ENCODE data around the gene DPH2. TPM values are rescaled to one million over a fixed set of nuclear protein-coding genes. Genes with fewer than 3 reads are reported as not detected.

Gene DPH2
- total RNA-seq, 2 experiments from 2014 or later = 28.6 to 42.1 TPM

- peaks cover 56% of the 10 kb centered on the region for H3K36me3 ChIP-seq (ENCODE audit: insufficient read depth, low read length)
- peak overlapping the region; percentile 94 for H3K4me3 ChIP-seq (ENCODE audit: low read depth, low read length, poor library complexity, severe bottlenecking)
- H3K79me2 ChIP-seq (ENCODE audit: insufficient read depth, low read depth, low read length) = no peaks in the 10 kb centered on the region; the same call in 1 of the 2 replicates
- TF ChIP-seq, protein P1, sequence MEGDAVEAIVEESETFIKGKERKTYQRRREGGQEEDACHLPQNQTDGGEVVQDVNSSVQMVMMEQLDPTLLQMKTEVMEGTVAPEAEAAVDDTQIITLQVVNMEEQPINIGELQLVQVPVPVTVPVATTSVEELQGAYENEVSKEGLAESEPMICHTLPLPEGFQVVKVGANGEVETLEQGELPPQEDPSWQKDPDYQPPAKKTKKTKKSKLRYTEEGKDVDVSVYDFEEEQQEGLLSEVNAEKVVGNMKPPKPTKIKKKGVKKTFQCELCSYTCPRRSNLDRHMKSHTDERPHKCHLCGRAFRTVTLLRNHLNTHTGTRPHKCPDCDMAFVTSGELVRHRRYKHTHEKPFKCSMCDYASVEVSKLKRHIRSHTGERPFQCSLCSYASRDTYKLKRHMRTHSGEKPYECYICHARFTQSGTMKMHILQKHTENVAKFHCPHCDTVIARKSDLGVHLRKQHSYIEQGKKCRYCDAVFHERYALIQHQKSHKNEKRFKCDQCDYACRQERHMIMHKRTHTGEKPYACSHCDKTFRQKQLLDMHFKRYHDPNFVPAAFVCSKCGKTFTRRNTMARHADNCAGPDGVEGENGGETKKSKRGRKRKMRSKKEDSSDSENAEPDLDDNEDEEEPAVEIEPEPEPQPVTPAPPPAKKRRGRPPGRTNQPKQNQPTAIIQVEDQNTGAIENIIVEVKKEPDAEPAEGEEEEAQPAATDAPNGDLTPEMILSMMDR (conservative IDR thresholded peaks at IDR 0.05; ENCODE audit: low read length) = 0 out of 2 replicates have a peak, but pooled peaks have one; percentile 26
- TF ChIP-seq EZH2phosphoT487 (IDR thresholded peaks at IDR 0.05; ENCODE audit: borderline replicate concordance, low read depth, low read length) = no peak
- BruUV-seq (replicated peaks) = no TSS peak
- no peak overlapping the region for H2AFZ ChIP-seq (ENCODE audit: low read length)
- intact Hi-C loops (cut with micrococcal nuclease; ENCODE audit: unreplicated experiment) = no loop called here
- peak overlapping the region; percentile 90 for H3K4me2 ChIP-seq (ENCODE audit: low read length)
- DNase-seq (ENCODE audit: low spot score) = no peak
- ChIA-PET POLR2A (no interaction called here), CTCF (ENCODE audit: unreplicated experiment) (interaction anchor here (1.1 to 1.4 kb wide), 2 partner anchors 16 to 41 kb away, joined by 3 read pairs; no protein-coding TSS in a partner anchor)
- peak overlapping the region; percentile 46 for H3K27ac ChIP-seq (ENCODE audit: low read depth, low read length, poor library complexity, severe bottlenecking)
- no peaks in the 10 kb centered on the region for H3K9me2 ChIP-seq (ENCODE audit: insufficient read depth, low read length)
- peaks cover 18% of the 10 kb centered on the region for H3K4me1 ChIP-seq (ENCODE audit: insufficient read depth, low read length, poor library complexity, severe bottlenecking)
- H4K20me1 ChIP-seq (ENCODE audit: insufficient read depth, low read length) = 0 out of 2 replicates have a peak, but pooled peaks cover 9% of the 10 kb centered on the region
- H3K9me3 ChIP-seq (ENCODE audit: low read length) = no peaks in the 10 kb centered on the region
Measured at GRCh38 chr1:43976045-43976444, 6.2 kb downstream of the DPH2 start.

DNA sequence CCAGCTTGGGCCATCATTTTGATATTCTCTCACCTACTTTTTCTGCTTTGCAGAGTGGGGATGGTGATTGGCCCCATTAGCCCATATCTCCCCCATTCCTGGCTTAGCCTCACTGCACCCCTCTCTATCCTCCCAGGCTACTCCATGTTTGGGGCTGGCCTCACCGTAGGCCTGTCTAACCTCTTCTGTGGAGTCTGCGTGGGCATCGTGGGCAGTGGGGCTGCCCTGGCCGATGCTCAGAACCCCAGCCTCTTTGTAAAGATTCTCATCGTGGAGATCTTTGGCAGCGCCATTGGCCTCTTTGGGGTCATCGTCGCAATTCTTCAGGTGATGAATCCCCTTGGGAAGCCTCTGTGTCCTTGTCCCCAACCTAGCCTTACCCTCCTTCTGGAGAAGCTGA lies 7.1 kb downstream of the DPH2 start:
- H3K4me2 ChIP-seq (ENCODE audit: low read length) = 0 out of 2 replicates have a peak overlapping the region, but pooled peaks have one; percentile 90
- H3K4me3 ChIP-seq (ENCODE audit: low read depth, low read length, poor library complexity, severe bottlenecking) = no peak overlapping the region

More for the DNA sequence above, 7.1 kb downstream of the DPH2 start:
- POLR2A ChIA-PET = no interaction called here
- intact Hi-C loops (cut with micrococcal nuclease; ENCODE audit: unreplicated experiment) = no loop called here
- TF ChIP-seq, protein P1 (conservative IDR thresholded peaks at IDR 0.05; ENCODE audit: low read length) = no peak
- TF ChIP-seq EZH2phosphoT487 (IDR thresholded peaks at IDR 0.05; ENCODE audit: borderline replicate concordance, low read depth, low read length) = no peak
- Histone ChIP-seq H3K79me2 (ENCODE audit: insufficient read depth, low read depth, low read length) (no peaks in the 10 kb centered on the region; the same call in 1 of the 2 replicates), H3K4me1 (ENCODE audit: insufficient read depth, low read length, poor library complexity, severe bottlenecking) (peaks cover 17% of the 10 kb centered on the region), H3K9me3 (ENCODE audit: low read length) (no peaks in the 10 kb centered on the region), H3K9me2 (ENCODE audit: insufficient read depth, low read length) (no peaks in the 10 kb centered on the region), H3K27ac (ENCODE audit: low read depth, low read length, poor library complexity, severe bottlenecking) (no peak overlapping the region), H3K36me3 (ENCODE audit: insufficient read depth, low read length) (peaks cover 51% of the 10 kb centered on the region), H4K20me1 (ENCODE audit: insufficient read depth, low read length) (0 out of 2 replicates have a peak, but pooled peaks cover 9% of the 10 kb centered on the region), H2AFZ (ENCODE audit: low read length) (no peak overlapping the region)
- DNase-seq (ENCODE audit: low spot score) = no peak
- BruUV-seq (replicated peaks) = no TSS peak
- CTCF ChIA-PET (ENCODE audit: unreplicated experiment) = no interaction called here

Measured in OCI-LY7 (cell line).